Non-pigmented ciliary epithelial cell (primary cell): Measurements from ENCODE around the gene BUB3.
A peak's percentile ranks its signal among the peaks of the same experiment; 100 is the strongest.
"Not testable (repeated sequence)": the region's sequence is repeated elsewhere in the genome, so short reads cannot be mapped to it uniquely, and the experiment has no call there.

Experiments
- DNase-seq: peaks from one replicate; pipeline ENCODE4 v3.0.0-alpha.2; 2010; ENCODE audit warnings: low read depth

The BUB3 gene

GRCh38 chr10:123154711-123155505 is 706 bp downstream of the BUB3 start:
- DNase-seq, result no peak

GRCh38 chr10:123156078-123156477 is 1.9 kb downstream of the BUB3 start:
- DNase-seq, result peak; percentile 27

- DNase-seq, result peak; percentile 37
Measured at GRCh38 chr10:123157210-123157609, 3.0 kb downstream of the BUB3 start.

GRCh38 chr10:123158682-123159081 is 4.5 kb downstream of the BUB3 start:
- DNase-seq, result no peak

- DNase-seq, result no peak
Measured at GRCh38 chr10:123160311-123160980, 6.2 kb downstream of the BUB3 start.

GRCh38 chr10:123164319-123164718 is 10.1 kb downstream of the BUB3 start:
- DNase-seq, result no peak

GRCh38 chr10:123165445-123166072 is 11.4 kb downstream of the BUB3 start:
- DNase-seq, result no peak

- no peak for DNase-seq
Measured at GRCh38 chr10:123166618-123167017, 12.4 kb downstream of the BUB3 start.

- no peak for DNase-seq
Measured at GRCh38 chr10:123170961-123171360, 16.8 kb downstream of the BUB3 start.

- DNase-seq, result not testable (repeated sequence)
Measured at GRCh38 chr10:123171616-123172015, 17.4 kb downstream of the BUB3 start.

GRCh38 chr10:123175389-123176387 is 21.5 kb downstream of the BUB3 start:
- DNase-seq, result no peak

GRCh38 chr10:123178390-123178789 is 24.2 kb downstream of the BUB3 start:
- DNase-seq, result not testable (repeated sequence)

GRCh38 chr10:123180101-123181090 is 26.2 kb downstream of the BUB3 start:
- no peak for DNase-seq

- no peak for DNase-seq
Measured at GRCh38 chr10:123183724-123184123, 29.5 kb downstream of the BUB3 start.

GRCh38 chr10:123187781-123188180 is 33.6 kb downstream of the BUB3 start:
- no peak for DNase-seq

- no peak for DNase-seq
Measured at GRCh38 chr10:123191886-123192285, 37.7 kb downstream of the BUB3 start.

- DNase-seq, result no peak
Measured at GRCh38 chr10:123194056-123194455, 39.9 kb downstream of the BUB3 start.

- DNase-seq, result no peak
Measured at GRCh38 chr10:123200531-123200930, 46.3 kb downstream of the BUB3 start.

GRCh38 chr10:123202506-123202905 is 48.3 kb downstream of the BUB3 start:
- no peak for DNase-seq

GRCh38 chr10:123203393-123204126 is 49.4 kb downstream of the BUB3 start:
- no peak for DNase-seq
